HEK293 (cell line): ENCODE data around the gene BLZF1.

Experiments used
- CTCF ChIA-PET: fragments of 350-600 bp; formaldehyde crosslinking; extraction: SDS; loops from one replicate; lab custom pipeline; 2021; ENCODE audit warnings: antibody characterized with exemption; lab: Yijun Ruan, JAX
- POLR2A ChIA-PET: fragments of 300-600 bp; formaldehyde crosslinking; extraction: SDS; loops from one replicate; lab custom pipeline; 2020; ENCODE audit warnings: antibody characterized with exemption, inconsistent platforms; lab: Yijun Ruan, JAX
- H3K27ac ChIP-seq: fragments of 200-500 bp; sonication (Bioruptor generic); 2 replicates; pipeline ENCODE4 v1.5.1; 2014; ENCODE audit warnings: low read depth, low read length, control low read depth, inconsistent platforms; ENCODE audit errors: extremely low read depth
- H3K36me3 ChIP-seq, 2 experiments: fragments of 200-500 bp in 1 of 2; sonication (Bioruptor generic) in 1 of 2; 1 replicate in 1 of 2; 2 replicates in 1 of 2; pipeline ENCODE4 v1.5.1; 2014 to 2017; ENCODE audit warnings: inconsistent platforms in 2 of 2, low read length in 2 of 2; ENCODE audit not compliant: control insufficient read depth in 2 of 2, insufficient read depth in 1 of 2
- H3K4me1 ChIP-seq: fragments of 200-500 bp; sonication (Bioruptor generic); 2 replicates; pipeline ENCODE4 v1.5.1; 2014; ENCODE audit warnings: mild to moderate bottlenecking, low read length, inconsistent platforms; ENCODE audit not compliant: control insufficient read depth, insufficient read depth
- H3K4me3 ChIP-seq: 2 replicates; pipeline ENCODE4 v1.5.1; 2011; ENCODE audit warnings: low read depth, mild to moderate bottlenecking, control low read depth, low read length, moderate library complexity
- H3K9me3 ChIP-seq: fragments of 200-500 bp; sonication (Bioruptor generic); 2 replicates; pipeline ENCODE4 v1.5.1; 2014; ENCODE audit warnings: low read depth, low read length, inconsistent platforms; ENCODE audit not compliant: control insufficient read depth, insufficient read depth
- ZBTB48 ChIP-seq: fragments of 450-650 bp; formaldehyde crosslinking; IDR thresholded peaks from 2 replicates; pipeline ENCODE4 v1.5.1; 2016; ENCODE audit warnings: missing biosample characterization, missing genetic modification characterization
- ZFP37 ChIP-seq: fragments of 450-650 bp; formaldehyde crosslinking; IDR thresholded peaks from 2 replicates; pipeline ENCODE4 v1.5.1; 2016; ENCODE audit warnings: missing biosample characterization, missing genetic modification characterization
- ZNF146 ChIP-seq: fragments of 450-650 bp; formaldehyde crosslinking; IDR thresholded peaks from 2 replicates; pipeline ENCODE4 v1.5.1; 2016; ENCODE audit warnings: missing biosample characterization, missing genetic modification characterization
- ZNF184 ChIP-seq: fragments of 450-650 bp; IDR thresholded peaks from 2 replicates; pipeline ENCODE4 v1.5.1; 2018; ENCODE audit warnings: missing biosample characterization, mild to moderate bottlenecking, missing genetic modification characterization
- ZNF248 ChIP-seq: fragments of 450-650 bp; formaldehyde crosslinking; IDR thresholded peaks from 2 replicates; pipeline ENCODE4 v1.5.1; 2017; ENCODE audit warnings: missing biosample characterization, missing genetic modification characterization
- ZNF416 ChIP-seq: fragments of 450-650 bp; formaldehyde crosslinking; IDR thresholded peaks from 2 replicates; pipeline ENCODE4 v1.5.1; 2016; ENCODE audit warnings: missing biosample characterization, missing genetic modification characterization
- ZNF426 ChIP-seq: fragments of 450-650 bp; formaldehyde crosslinking; IDR thresholded peaks from 2 replicates; pipeline ENCODE4 v1.5.1; 2017; ENCODE audit warnings: missing biosample characterization, missing genetic modification characterization, mild to moderate bottlenecking, inconsistent platforms, moderate library complexity
- TF ChIP-seq, protein P1 (sequence below): fragments of 450-650 bp; formaldehyde crosslinking; IDR thresholded peaks from 2 replicates; pipeline ENCODE4 v1.5.1; 2016; ENCODE audit warnings: missing biosample characterization, missing genetic modification characterization
- TF ChIP-seq, protein P2 (sequence below): fragments of 450-650 bp; formaldehyde crosslinking; IDR thresholded peaks from 2 replicates; pipeline ENCODE4 v1.5.1; 2016; ENCODE audit warnings: missing biosample characterization, missing genetic modification characterization
- TF ChIP-seq, protein P3 (sequence below): fragments of 450-650 bp; formaldehyde crosslinking; conservative IDR thresholded peaks from 2 replicates; pipeline ENCODE4 v1.5.1; 2016; ENCODE audit warnings: low read depth, missing biosample characterization, missing genetic modification characterization
- TF ChIP-seq, protein P4 (sequence below): fragments of 450-650 bp; formaldehyde crosslinking; IDR thresholded peaks from 2 replicates; pipeline ENCODE4 v1.5.1; 2017; ENCODE audit warnings: missing biosample characterization, missing genetic modification characterization
- TF ChIP-seq, protein P5 (sequence below): fragments of 450-650 bp; formaldehyde crosslinking; optimal IDR thresholded peaks from 2 replicates; pipeline ENCODE3; 2016; ENCODE audit warnings: missing biosample characterization, mild to moderate bottlenecking, missing genetic modification characterization

BLZF1 gene

DNA sequence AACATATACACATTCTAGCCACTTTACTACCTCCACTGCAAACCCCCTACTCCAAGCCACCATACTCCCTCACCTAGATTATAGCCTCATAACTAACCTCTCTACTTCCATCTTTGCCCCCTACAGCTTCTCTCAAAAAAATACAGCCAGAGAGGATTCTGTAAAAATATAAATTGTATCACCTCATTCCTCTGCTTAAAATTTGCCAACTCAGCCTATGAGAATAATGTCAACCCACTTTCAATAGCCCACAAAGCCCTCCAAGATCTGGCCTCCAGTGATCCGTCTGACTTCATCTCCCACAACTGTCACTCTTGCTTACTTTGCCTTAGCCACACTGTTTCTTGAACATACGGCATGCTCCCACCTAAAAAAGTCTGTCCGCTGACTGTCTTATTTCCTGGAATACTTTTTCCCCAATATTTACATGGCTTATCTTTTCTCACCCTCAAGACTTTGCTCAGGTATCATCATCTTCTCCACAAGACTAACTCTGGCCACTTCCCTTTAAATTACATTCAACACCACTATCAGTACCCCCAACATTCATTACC is 21.9 kb upstream of the BLZF1 start:
- no peaks in the 10 kb centered on the region for H3K9me3 ChIP-seq
- TF ChIP-seq, protein P1, sequence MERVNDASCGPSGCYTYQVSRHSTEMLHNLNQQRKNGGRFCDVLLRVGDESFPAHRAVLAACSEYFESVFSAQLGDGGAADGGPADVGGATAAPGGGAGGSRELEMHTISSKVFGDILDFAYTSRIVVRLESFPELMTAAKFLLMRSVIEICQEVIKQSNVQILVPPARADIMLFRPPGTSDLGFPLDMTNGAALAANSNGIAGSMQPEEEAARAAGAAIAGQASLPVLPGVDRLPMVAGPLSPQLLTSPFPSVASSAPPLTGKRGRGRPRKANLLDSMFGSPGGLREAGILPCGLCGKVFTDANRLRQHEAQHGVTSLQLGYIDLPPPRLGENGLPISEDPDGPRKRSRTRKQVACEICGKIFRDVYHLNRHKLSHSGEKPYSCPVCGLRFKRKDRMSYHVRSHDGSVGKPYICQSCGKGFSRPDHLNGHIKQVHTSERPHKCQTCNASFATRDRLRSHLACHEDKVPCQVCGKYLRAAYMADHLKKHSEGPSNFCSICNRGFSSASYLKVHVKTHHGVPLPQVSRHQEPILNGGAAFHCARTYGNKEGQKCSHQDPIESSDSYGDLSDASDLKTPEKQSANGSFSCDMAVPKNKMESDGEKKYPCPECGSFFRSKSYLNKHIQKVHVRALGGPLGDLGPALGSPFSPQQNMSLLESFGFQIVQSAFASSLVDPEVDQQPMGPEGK (tag by site-specific recombination), result no peak
- no peak for TF ChIP-seq ZNF416
- no peak for TF ChIP-seq ZNF248 (tag by site-specific recombination)
- TF ChIP-seq ZFP37 (tag by site-specific recombination), result no peak
- TF ChIP-seq ZBTB48 (tag by site-specific recombination), result no peak
- no peak for TF ChIP-seq ZNF426 (tag by site-specific recombination)
- TF ChIP-seq, protein P2, sequence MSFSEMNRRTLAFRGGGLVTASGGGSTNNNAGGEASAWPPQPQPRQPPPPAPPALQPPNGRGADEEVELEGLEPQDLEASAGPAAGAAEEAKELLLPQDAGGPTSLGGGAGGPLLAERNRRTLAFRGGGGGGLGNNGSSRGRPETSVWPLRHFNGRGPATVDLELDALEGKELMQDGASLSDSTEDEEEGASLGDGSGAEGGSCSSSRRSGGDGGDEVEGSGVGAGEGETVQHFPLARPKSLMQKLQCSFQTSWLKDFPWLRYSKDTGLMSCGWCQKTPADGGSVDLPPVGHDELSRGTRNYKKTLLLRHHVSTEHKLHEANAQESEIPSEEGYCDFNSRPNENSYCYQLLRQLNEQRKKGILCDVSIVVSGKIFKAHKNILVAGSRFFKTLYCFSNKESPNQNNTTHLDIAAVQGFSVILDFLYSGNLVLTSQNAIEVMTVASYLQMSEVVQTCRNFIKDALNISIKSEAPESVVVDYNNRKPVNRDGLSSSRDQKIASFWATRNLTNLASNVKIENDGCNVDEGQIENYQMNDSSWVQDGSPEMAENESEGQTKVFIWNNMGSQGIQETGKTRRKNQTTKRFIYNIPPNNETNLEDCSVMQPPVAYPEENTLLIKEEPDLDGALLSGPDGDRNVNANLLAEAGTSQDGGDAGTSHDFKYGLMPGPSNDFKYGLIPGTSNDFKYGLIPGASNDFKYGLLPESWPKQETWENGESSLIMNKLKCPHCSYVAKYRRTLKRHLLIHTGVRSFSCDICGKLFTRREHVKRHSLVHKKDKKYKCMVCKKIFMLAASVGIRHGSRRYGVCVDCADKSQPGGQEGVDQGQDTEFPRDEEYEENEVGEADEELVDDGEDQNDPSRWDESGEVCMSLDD (tag by site-specific recombination), result no peak
- TF ChIP-seq, protein P3, sequence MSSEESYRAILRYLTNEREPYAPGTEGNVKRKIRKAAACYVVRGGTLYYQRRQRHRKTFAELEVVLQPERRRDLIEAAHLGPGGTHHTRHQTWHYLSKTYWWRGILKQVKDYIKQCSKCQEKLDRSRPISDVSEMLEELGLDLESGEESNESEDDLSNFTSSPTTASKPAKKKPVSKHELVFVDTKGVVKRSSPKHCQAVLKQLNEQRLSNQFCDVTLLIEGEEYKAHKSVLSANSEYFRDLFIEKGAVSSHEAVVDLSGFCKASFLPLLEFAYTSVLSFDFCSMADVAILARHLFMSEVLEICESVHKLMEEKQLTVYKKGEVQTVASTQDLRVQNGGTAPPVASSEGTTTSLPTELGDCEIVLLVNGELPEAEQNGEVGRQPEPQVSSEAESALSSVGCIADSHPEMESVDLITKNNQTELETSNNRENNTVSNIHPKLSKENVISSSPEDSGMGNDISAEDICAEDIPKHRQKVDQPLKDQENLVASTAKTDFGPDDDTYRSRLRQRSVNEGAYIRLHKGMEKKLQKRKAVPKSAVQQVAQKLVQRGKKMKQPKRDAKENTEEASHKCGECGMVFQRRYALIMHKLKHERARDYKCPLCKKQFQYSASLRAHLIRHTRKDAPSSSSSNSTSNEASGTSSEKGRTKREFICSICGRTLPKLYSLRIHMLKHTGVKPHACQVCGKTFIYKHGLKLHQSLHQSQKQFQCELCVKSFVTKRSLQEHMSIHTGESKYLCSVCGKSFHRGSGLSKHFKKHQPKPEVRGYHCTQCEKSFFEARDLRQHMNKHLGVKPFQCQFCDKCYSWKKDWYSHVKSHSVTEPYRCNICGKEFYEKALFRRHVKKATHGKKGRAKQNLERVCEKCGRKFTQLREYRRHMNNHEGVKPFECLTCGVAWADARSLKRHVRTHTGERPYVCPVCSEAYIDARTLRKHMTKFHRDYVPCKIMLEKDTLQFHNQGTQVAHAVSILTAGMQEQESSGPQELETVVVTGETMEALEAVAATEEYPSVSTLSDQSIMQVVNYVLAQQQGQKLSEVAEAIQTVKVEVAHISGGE (tag by site-specific recombination), result no peak
- no peak for TF ChIP-seq ZNF184 (tag by site-specific recombination)
- TF ChIP-seq, protein P4, sequence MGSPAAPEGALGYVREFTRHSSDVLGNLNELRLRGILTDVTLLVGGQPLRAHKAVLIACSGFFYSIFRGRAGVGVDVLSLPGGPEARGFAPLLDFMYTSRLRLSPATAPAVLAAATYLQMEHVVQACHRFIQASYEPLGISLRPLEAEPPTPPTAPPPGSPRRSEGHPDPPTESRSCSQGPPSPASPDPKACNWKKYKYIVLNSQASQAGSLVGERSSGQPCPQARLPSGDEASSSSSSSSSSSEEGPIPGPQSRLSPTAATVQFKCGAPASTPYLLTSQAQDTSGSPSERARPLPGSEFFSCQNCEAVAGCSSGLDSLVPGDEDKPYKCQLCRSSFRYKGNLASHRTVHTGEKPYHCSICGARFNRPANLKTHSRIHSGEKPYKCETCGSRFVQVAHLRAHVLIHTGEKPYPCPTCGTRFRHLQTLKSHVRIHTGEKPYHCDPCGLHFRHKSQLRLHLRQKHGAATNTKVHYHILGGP (tag by site-specific recombination), result no peak
- no peak for TF ChIP-seq ZNF146 (tag by site-specific recombination)
- TF ChIP-seq, protein P5, sequence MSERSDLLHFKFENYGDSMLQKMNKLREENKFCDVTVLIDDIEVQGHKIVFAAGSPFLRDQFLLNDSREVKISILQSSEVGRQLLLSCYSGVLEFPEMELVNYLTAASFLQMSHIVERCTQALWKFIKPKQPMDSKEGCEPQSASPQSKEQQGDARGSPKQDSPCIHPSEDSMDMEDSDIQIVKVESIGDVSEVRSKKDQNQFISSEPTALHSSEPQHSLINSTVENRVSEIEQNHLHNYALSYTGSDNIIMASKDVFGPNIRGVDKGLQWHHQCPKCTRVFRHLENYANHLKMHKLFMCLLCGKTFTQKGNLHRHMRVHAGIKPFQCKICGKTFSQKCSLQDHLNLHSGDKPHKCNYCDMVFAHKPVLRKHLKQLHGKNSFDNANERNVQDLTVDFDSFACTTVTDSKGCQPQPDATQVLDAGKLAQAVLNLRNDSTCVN (tag by site-specific recombination), result no peak
- ChIA-PET POLR2A (no interaction called here), CTCF (interaction anchor here (1.5 to 6.6 kb wide), 3 partner anchors 202 to 1003 kb away, joined by 5 to 72 read pairs (median 8); no protein-coding TSS in a partner anchor)
- H3K36me3 ChIP-seq, result no peaks in the 10 kb centered on the region
- H3K4me1 ChIP-seq, result no peaks in the 10 kb centered on the region
- H3K4me3 ChIP-seq, result no peak overlapping the region
- H3K27ac ChIP-seq, result no peak overlapping the region
